ENCODE measurements around the gene NUDT15.
A peak's percentile ranks its signal among the peaks of the same experiment; 100 is the strongest.

Gene NUDT15

DNA sequence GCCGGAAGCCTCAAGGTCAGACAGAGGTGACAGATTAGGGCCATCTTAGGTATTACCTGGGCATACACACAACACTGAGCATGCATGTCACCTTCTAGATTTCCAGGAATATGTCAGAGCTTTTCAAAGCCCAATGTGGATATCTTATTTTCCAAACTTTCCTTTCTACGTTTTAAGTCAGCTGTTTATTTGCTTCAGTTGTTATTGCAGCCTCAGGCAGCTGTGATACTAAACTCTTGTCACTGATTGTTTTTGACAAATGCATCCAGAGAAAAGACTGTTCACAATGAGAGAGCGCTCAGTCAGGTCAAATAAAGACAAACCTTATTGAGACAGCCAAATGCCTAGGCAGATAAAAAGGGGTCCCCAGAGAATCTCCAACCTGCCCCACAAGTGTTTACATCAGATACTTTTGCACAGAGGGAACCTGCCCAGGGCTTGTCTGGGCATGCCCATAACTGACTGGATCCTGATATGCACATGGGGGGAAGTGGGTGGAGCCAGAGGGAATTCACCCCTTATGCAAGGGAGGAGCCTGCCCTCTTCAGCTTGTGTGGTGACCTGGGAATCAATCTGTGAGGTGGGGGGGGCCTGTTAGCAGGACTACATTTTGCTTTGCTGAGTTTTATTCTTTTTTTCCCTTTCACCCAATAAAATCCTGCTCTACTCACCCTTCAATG is 28.9 kb downstream of the NUDT15 start:
- DNase-seq: peak; percentile 42
- Histone ChIP-seq H3K9me3 (ENCODE audit: severe bottlenecking) (peaks cover 1% of the 10 kb centered on the region), H3K27me3 (ENCODE audit: insufficient read depth, low read depth, severe bottlenecking) (no peaks in the 10 kb centered on the region), H3K36me3 (peaks cover 6% of the 10 kb centered on the region), H3K4me3 (ENCODE audit: low read depth, low read length) (no peak overlapping the region), H3K27ac (peak overlapping the region; percentile 63)
- TF ChIP-seq, protein P1, sequence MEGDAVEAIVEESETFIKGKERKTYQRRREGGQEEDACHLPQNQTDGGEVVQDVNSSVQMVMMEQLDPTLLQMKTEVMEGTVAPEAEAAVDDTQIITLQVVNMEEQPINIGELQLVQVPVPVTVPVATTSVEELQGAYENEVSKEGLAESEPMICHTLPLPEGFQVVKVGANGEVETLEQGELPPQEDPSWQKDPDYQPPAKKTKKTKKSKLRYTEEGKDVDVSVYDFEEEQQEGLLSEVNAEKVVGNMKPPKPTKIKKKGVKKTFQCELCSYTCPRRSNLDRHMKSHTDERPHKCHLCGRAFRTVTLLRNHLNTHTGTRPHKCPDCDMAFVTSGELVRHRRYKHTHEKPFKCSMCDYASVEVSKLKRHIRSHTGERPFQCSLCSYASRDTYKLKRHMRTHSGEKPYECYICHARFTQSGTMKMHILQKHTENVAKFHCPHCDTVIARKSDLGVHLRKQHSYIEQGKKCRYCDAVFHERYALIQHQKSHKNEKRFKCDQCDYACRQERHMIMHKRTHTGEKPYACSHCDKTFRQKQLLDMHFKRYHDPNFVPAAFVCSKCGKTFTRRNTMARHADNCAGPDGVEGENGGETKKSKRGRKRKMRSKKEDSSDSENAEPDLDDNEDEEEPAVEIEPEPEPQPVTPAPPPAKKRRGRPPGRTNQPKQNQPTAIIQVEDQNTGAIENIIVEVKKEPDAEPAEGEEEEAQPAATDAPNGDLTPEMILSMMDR (IDR thresholded peaks at IDR 0.05; ENCODE audit: low read depth, low read length): no peak

- TF ChIP-seq, protein P1 (IDR thresholded peaks at IDR 0.05; ENCODE audit: low read depth, low read length): no peak
These were observed 30.5 kb downstream of the NUDT15 start for GRCh38 chr13:48068036-48068435.

GRCh38 chr13:48068952-48069351 is 31.4 kb downstream of the NUDT15 start:
- Histone ChIP-seq H3K9me3 (ENCODE audit: severe bottlenecking) (peaks cover 4% of the 10 kb centered on the region), H3K4me3 (ENCODE audit: low read depth, low read length) (no peak overlapping the region), H3K36me3 (peaks cover 27% of the 10 kb centered on the region), H3K27me3 (ENCODE audit: insufficient read depth, low read depth, severe bottlenecking) (no peaks in the 10 kb centered on the region), H3K27ac (no peak overlapping the region)
- no peak for DNase-seq
- TF ChIP-seq, protein P1 (IDR thresholded peaks at IDR 0.05; ENCODE audit: low read depth, low read length): no peak

More at GRCh38 chr13:48068036-48068435, 30.5 kb downstream of the NUDT15 start:
- Histone ChIP-seq H3K27me3 (ENCODE audit: insufficient read depth, low read depth, severe bottlenecking) (no peaks in the 10 kb centered on the region), H3K36me3 (peaks cover 22% of the 10 kb centered on the region), H3K9me3 (ENCODE audit: severe bottlenecking) (peaks cover 4% of the 10 kb centered on the region), H3K4me3 (ENCODE audit: low read depth, low read length) (no peak overlapping the region), H3K27ac (peak overlapping the region; percentile 66)
- DNase-seq: peak; percentile 11

- Histone ChIP-seq H3K27me3 (ENCODE audit: insufficient read depth, low read depth, severe bottlenecking) (no peaks in the 10 kb centered on the region), H3K36me3 (peaks cover 27% of the 10 kb centered on the region), H3K27ac (no peak overlapping the region), H3K9me3 (ENCODE audit: severe bottlenecking) (peaks cover 4% of the 10 kb centered on the region), H3K4me3 (ENCODE audit: low read depth, low read length) (no peak overlapping the region)
- no peak for DNase-seq
- TF ChIP-seq, protein P1 (IDR thresholded peaks at IDR 0.05; ENCODE audit: low read depth, low read length): no peak
These were observed 32.0 kb downstream of the NUDT15 start for GRCh38 chr13:48069573-48069972.

DNA sequence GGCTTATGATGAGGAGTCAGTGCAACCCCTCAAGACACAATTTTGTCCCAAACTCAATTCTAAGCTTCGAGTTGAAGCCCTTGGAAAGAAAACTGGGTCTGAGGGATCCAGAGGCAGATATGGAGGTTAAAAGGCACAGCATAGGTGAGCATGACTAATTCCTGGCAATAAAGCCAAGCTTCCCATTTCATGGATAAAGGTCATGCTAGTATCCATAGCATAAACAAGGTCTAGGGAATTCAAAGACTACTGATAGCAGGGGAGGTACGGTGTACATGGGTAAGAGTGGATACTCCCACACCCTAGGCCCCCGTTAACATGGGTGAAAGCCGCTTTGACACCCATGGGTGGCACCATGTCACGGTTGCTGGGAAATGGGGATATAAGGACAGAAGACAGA is 33.4 kb downstream of the NUDT15 start:
- TF ChIP-seq, protein P1 (IDR thresholded peaks at IDR 0.05; ENCODE audit: low read depth, low read length): no peak
- Histone ChIP-seq H3K27me3 (ENCODE audit: insufficient read depth, low read depth, severe bottlenecking) (no peaks in the 10 kb centered on the region), H3K27ac (no peak overlapping the region), H3K4me3 (ENCODE audit: low read depth, low read length) (no peak overlapping the region), H3K36me3 (peaks cover 24% of the 10 kb centered on the region), H3K9me3 (ENCODE audit: severe bottlenecking) (peaks cover 4% of the 10 kb centered on the region)
- DNase-seq: no peak

DNA sequence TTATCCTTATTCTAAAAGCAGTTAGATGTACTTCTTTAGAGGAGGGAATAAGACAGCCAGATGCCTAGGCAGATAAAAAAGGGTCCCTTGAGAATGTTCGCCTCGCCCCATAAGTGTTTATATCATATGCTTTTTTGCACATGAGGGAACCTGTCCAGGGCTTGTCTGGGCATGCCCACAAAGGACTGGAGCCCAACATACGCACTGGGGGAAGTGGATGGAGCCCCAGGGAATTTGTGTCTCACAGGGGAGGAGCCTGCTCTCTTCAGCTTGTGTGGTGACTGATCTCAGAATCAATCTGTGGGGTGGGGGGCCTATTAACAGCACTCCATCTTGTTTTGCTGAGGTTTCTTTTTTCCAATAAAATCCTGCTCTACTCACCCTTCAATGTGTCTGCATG is 34.8 kb downstream of the NUDT15 start:
- Histone ChIP-seq H3K27me3 (ENCODE audit: insufficient read depth, low read depth, severe bottlenecking) (no peaks in the 10 kb centered on the region), H3K27ac (peak overlapping the region; percentile 14), H3K36me3 (peaks cover 21% of the 10 kb centered on the region), H3K9me3 (ENCODE audit: severe bottlenecking) (peaks cover 4% of the 10 kb centered on the region), H3K4me3 (ENCODE audit: low read depth, low read length) (no peak overlapping the region)
- TF ChIP-seq, protein P1 (IDR thresholded peaks at IDR 0.05; ENCODE audit: low read depth, low read length): no peak
- no peak for DNase-seq
